ENCODE measurements around the gene TAL2. TPM values are rescaled to one million over a fixed set of nuclear protein-coding genes. Genes with fewer than 3 reads are reported as not detected.
"Not testable (repeated sequence)": the region's sequence is repeated elsewhere in the genome, so short reads cannot be mapped to it uniquely, and the experiment has no call there.

TAL2 gene
- total RNA-seq, 1 donor from 2014 or later: not detected

DNA sequence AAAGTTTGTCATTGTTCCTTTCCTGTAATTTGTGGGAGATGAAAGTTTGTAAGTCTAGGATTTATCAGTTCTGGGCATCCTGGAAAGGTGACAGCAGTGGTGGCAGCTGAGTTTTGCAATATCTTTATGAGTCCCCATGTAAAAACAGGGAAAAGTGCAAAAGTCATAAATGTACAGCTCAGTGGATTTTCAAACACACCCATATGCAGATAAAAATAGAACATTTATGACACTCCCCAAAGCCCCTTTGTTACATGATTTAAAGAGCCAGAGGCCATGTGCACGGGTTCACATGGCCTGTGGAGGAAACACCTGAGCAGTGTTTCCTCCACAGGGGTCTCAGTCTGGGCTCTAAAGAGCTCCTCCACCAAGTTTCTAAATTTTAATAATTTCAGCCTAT lies 38.4 kb downstream of the TAL2 start:
- intact Hi-C loops (cut with micrococcal nuclease): no loop called here
- ATAC-seq (no peak), DNase-seq (no peak)

DNA sequence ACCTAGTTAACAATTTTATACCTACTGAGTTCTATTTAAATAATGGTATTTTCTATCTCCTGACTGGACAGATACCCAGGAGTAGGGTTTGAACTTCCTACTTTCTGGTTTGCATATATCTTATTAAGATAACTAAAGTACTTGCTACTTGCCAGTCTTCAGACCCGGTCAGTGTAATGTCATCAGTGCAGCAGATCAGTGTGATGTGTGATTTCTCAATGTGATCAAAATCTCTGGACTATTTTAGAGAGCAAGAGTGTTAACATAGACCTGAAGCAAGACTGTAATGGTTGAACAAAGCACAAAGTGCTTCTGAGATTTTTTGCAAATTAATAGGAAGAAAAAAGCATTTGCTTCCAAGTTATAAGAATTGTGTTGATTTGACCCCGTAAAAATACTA lies 38.9 kb downstream of the TAL2 start:
- intact Hi-C loops (cut with micrococcal nuclease): no loop called here
- ATAC-seq: no peak

DNA sequence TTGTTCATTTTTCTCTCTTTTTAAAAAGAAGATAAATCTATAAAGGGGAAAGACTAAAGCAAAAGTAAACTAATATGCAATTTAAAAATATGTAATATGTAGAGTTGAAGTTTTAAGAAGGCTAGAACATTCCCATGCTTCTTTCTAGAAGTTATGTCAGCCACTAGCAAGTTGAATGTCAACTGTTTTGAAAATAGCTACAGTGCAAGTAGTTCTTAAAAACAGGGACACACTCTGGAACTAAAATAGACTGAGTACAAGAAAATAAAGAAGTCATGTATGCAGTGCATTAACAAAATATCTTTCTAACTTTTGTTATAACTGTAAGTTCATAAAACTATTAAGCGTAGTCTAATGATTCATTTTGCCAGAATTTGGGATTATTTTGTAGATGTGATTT lies 40.0 kb downstream of the TAL2 start:
- intact Hi-C loops (cut with micrococcal nuclease): no loop called here
- DNase-seq (no peak), ATAC-seq (peak; percentile 76)

More for the DNA sequence above, 38.9 kb downstream of the TAL2 start:
- DNase-seq: no peak

DNA sequence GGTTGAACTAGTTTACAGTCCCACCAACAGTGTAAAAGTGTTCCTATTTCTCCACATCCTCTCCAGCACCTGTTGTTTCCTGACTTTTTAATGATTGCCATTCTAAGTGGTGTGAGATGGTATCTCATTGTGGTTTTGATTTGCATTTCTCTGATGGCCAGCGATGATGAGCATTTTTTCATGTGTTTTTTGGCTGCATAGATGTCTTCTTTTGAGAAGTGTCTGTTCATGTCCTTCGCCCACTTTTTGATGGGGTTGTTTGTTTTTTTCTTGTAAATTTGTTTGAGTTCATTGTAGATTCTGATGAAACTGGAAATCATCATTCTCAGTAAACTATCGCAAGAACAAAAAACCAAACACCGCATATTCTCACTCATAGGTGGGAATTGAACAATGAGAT lies 41.4 kb downstream of the TAL2 start:
- DNase-seq: not testable (repeated sequence)

DNA sequence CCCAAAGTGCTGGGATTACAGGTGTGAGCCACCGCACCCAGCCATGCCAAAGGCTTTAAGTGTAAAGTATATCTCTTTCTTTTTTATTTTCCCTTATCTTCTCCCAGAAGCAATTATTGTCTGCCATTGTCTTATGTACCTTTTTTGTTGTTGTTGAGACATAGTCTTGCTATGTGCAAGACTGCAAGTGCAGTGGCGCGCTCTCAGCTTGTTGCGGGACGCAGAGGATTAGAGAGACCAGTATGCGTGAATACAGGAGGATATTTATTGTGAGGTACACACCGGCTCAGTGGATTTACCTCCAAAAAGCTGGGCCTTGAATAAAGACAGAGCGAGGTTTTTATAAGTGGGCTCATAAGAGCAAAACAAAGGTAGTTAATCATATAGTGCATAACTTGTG lies 43.9 kb downstream of the TAL2 start:
- no peak for ATAC-seq
- intact Hi-C loops (cut with micrococcal nuclease): no loop called here
- DNase-seq: no peak

More for the DNA sequence above, 41.4 kb downstream of the TAL2 start:
- ATAC-seq; intact Hi-C loops (cut with micrococcal nuclease): not testable (repeated sequence)

DNA sequence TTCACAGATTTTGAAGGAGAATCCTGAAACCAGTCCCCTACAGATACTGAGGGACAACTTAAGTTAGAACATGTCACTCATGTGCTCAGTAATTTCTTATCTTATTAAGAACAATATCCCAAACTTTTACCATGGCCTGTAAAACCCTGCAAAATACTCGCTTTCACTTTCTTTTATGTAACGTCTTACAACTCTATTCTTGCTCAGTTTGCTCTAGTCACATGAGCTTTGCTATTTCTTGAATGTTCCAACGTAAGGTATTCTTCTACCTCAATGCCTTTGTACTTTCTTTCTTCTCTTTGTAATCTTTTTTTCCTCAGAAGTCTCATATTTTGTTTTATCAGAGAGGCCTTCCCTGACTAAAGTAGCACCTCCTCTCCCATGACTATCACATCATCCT lies 46.1 kb downstream of the TAL2 start:
- no peak for ATAC-seq
- intact Hi-C loops (cut with micrococcal nuclease): no loop called here
- no peak for DNase-seq

DNA sequence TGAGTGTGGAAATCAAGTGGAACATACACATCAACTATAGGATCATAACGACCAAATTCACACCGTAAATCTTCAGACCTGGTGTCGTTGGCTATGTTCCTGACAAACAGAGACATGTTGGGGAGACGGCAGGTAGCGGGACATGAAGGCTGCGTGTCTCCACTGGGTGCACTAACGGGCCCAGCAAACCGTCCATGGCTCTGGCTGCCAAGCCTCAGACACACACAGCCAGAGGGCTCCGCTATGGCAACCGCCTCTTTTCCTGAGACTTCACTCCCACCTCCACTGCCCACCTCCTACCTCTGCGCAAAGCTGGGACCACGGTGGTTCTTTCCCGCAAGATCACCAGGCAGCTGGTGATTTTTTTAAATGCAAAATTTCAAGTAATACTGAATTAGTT lies 48.4 kb downstream of the TAL2 start:
- intact Hi-C loops (cut with micrococcal nuclease): no loop called here
- DNase-seq (no peak), ATAC-seq (no peak)

DNA sequence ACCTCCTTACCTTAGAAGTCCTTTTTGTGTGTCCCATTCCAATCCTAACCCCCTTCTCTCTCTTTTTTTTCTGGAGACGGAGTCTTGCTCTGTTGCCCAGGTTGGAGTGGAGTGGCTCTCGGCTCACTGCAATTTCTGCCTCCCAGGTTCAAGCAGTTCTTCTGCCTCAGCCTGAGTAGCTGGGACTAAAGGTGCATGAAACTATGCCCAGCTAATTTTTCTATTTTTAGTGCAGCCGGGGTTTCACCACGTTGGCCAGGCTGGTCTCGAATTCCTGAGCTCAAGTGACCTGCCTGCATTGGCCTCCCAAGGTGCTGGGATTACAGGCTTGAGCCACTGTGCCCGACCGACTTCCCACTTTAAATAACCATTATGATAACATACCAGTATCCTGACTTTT lies 49.6 kb downstream of the TAL2 start:
- DNase-seq: peak; percentile 52
- peak; percentile 84 for ATAC-seq
- intact Hi-C loops (cut with micrococcal nuclease): no loop called here

DNA sequence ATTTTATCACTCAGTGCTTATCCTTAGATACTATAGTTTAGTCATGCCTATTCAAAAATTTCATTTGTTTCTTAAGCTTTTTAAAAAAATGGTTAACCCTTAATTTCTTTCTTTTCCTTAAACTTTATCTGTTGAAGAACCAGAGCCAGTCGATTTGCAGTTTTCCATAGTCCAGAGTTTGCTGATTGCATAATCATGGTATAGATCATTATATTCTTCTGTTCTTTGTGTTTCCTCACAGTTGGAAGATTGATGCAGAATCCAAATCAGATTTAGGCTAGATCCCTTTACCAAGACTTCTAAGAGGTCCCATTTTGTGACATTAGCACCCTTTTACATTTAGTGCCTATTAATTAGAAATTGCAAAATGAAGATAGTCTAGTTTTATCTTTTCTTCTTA lies 50.0 kb downstream of the TAL2 start:
- intact Hi-C loops (cut with micrococcal nuclease): no loop called here
- no peak for ATAC-seq
- DNase-seq: no peak

Other genes starting within 250 kb of the TAL2 start
- gene FSD1L, start 214.4 kb upstream of the TAL2 start, total RNA-seq: 4.8 TPM
- gene FKTN, start 104.3 kb upstream of the TAL2 start, total RNA-seq: 8.8 TPM
- 62.9 TPM for gene TMEM38B, start 32.1 kb downstream of the TAL2 start, total RNA-seq

Measured in left ventricle myocardium superior (tissue), 1 donor.